Measurements from ENCODE around the gene CCNJL.

The CCNJL gene

GRCh38 chr5:160289356-160289651, 23.1 kb downstream of the CCNJL start:
- DNase-seq = no peak

- DNase-seq = no peak
These were observed 24.8 kb downstream of the CCNJL start for GRCh38 chr5:160287378-160288051.

GRCh38 chr5:160286947-160287346, 25.4 kb downstream of the CCNJL start:
- DNase-seq = no peak

- no peak for DNase-seq
These were observed 27.0 kb downstream of the CCNJL start for GRCh38 chr5:160285316-160285715.

GRCh38 chr5:160284291-160284873, 28.0 kb downstream of the CCNJL start:
- DNase-seq = no peak

- no peak for DNase-seq
These were observed 31.1 kb downstream of the CCNJL start for GRCh38 chr5:160281275-160281674.

GRCh38 chr5:160280384-160281095, 31.8 kb downstream of the CCNJL start:
- DNase-seq = no peak

GRCh38 chr5:160278343-160278742, 34.0 kb downstream of the CCNJL start:
- no peak for DNase-seq

- no peak for DNase-seq
These were observed 37.9 kb downstream of the CCNJL start for GRCh38 chr5:160274483-160274931.

- DNase-seq = no peak
These were observed 39.5 kb downstream of the CCNJL start for GRCh38 chr5:160272889-160273288.

- no peak for DNase-seq
These were observed 40.1 kb downstream of the CCNJL start for GRCh38 chr5:160272264-160272663.

- DNase-seq = no peak
These were observed 40.5 kb downstream of the CCNJL start for GRCh38 chr5:160271836-160272235.

GRCh38 chr5:160271396-160271795, 41.0 kb downstream of the CCNJL start:
- no peak for DNase-seq

- DNase-seq = no peak
These were observed 41.7 kb downstream of the CCNJL start for GRCh38 chr5:160270704-160271103.

GRCh38 chr5:160269017-160269416, 43.3 kb downstream of the CCNJL start:
- peak; percentile 49 for DNase-seq

GRCh38 chr5:160268121-160268520, 44.2 kb downstream of the CCNJL start:
- DNase-seq = no peak

GRCh38 chr5:160266752-160267345, 45.5 kb downstream of the CCNJL start:
- DNase-seq = no peak

- DNase-seq = no peak
These were observed 46.3 kb downstream of the CCNJL start for GRCh38 chr5:160266044-160266443.

GRCh38 chr5:160263326-160263855, 49.0 kb downstream of the CCNJL start:
- DNase-seq = no peak

- DNase-seq = peak; percentile 80
These were observed 50.0 kb downstream of the CCNJL start for GRCh38 chr5:160262151-160263074.

GRCh38 chr5:160260881-160261815, 51.2 kb downstream of the CCNJL start:
- DNase-seq = peak; percentile 97
